Adipocyte (in vitro differentiated cells): ENCODE measurements around the gene TBCCD1.

Experiments
- DNase-seq: peaks from one replicate; pipeline ENCODE4 v3.0.0-alpha.2; 2015; ENCODE audit warnings: low read depth
- H3K27me3 ChIP-seq: replicated peaks from 2 replicates; pipeline ENCODE4 v1.7.0; 2013; ENCODE audit warnings: mild to moderate bottlenecking, low read length, moderate library complexity; ENCODE audit not compliant: control insufficient read depth, insufficient read depth
- H3K36me3 ChIP-seq: 2 replicates; pipeline ENCODE4 v1.7.0; 2013; ENCODE audit warnings: low read length, mild to moderate bottlenecking, moderate library complexity; ENCODE audit not compliant: control insufficient read depth, insufficient read depth, severe bottlenecking
- H3K4me1 ChIP-seq: 2 replicates; pipeline ENCODE4 v1.7.0; 2013; ENCODE audit warnings: mild to moderate bottlenecking, low read length, moderate library complexity; ENCODE audit not compliant: control insufficient read depth, insufficient read depth
- H3K4me3 ChIP-seq: 2 replicates; pipeline ENCODE4 v1.7.0; 2013; ENCODE audit warnings: mild to moderate bottlenecking, low read length, moderate library complexity
- H3K9ac ChIP-seq: 2 replicates; pipeline ENCODE4 v1.7.0; 2013; ENCODE audit warnings: mild to moderate bottlenecking, low read length, moderate library complexity
- H3K9me3 ChIP-seq: 2 replicates; pipeline ENCODE4 v1.7.0; 2013; ENCODE audit warnings: mild to moderate bottlenecking, low read length, moderate library complexity; ENCODE audit not compliant: control insufficient read depth

The TBCCD1 gene

GRCh38 chr3:186525369-186526255 lies 41.5 kb downstream of the TBCCD1 start:
- Histone ChIP-seq H3K9me3 (no peaks in the 10 kb centered on the region), H3K4me1 (peaks cover 11% of the 10 kb centered on the region), H3K4me3 (no peak overlapping the region), H3K27me3 (peaks cover 35% of the 10 kb centered on the region), H3K9ac (no peak overlapping the region), H3K36me3 (no peaks in the 10 kb centered on the region)
- DNase-seq: no peak

GRCh38 chr3:186524616-186525015 lies 42.5 kb downstream of the TBCCD1 start:
- no peak overlapping the region for H3K9ac ChIP-seq
- no peaks in the 10 kb centered on the region for H3K9me3 ChIP-seq
- no peak for DNase-seq
- H3K4me1 ChIP-seq: peaks cover 11% of the 10 kb centered on the region
- no peak overlapping the region for H3K4me3 ChIP-seq
- peaks cover 45% of the 10 kb centered on the region for H3K27me3 ChIP-seq
- no peaks in the 10 kb centered on the region for H3K36me3 ChIP-seq

GRCh38 chr3:186523434-186523833 lies 43.7 kb downstream of the TBCCD1 start:
- no peak overlapping the region for H3K9ac ChIP-seq
- no peak for DNase-seq
- H3K4me3 ChIP-seq: no peak overlapping the region
- H3K27me3 ChIP-seq: peaks cover 57% of the 10 kb centered on the region
- no peaks in the 10 kb centered on the region for H3K9me3 ChIP-seq
- peaks cover 11% of the 10 kb centered on the region for H3K4me1 ChIP-seq
- no peaks in the 10 kb centered on the region for H3K36me3 ChIP-seq

- Histone ChIP-seq H3K4me3 (no peak overlapping the region), H3K27me3 (peaks cover 60% of the 10 kb centered on the region)
These were observed 44.1 kb downstream of the TBCCD1 start for GRCh38 chr3:186523022-186523421.

GRCh38 chr3:186520957-186521842 lies 45.9 kb downstream of the TBCCD1 start:
- peaks cover 71% of the 10 kb centered on the region for H3K27me3 ChIP-seq
- H3K4me3 ChIP-seq: no peak overlapping the region
- no peaks in the 10 kb centered on the region for H3K36me3 ChIP-seq
- H3K4me1 ChIP-seq: peaks cover 9% of the 10 kb centered on the region
- no peak overlapping the region for H3K9ac ChIP-seq
- H3K9me3 ChIP-seq: peaks cover 11% of the 10 kb centered on the region
- DNase-seq: no peak

More at GRCh38 chr3:186523022-186523421, 44.1 kb downstream of the TBCCD1 start:
- no peak overlapping the region for H3K9ac ChIP-seq
- H3K4me1 ChIP-seq: peaks cover 11% of the 10 kb centered on the region
- no peaks in the 10 kb centered on the region for H3K9me3 ChIP-seq
- no peaks in the 10 kb centered on the region for H3K36me3 ChIP-seq
- no peak for DNase-seq

- peaks cover 71% of the 10 kb centered on the region for H3K27me3 ChIP-seq
- H3K4me3 ChIP-seq: no peak overlapping the region
- H3K4me1 ChIP-seq: peaks cover under 1% of the 10 kb centered on the region
- peaks cover 11% of the 10 kb centered on the region for H3K9me3 ChIP-seq
- H3K9ac ChIP-seq: no peak overlapping the region
- H3K36me3 ChIP-seq: no peaks in the 10 kb centered on the region
- no peak for DNase-seq
These were observed 46.7 kb downstream of the TBCCD1 start for GRCh38 chr3:186520431-186520830.

- Histone ChIP-seq H3K36me3 (no peaks in the 10 kb centered on the region), H3K9me3 (peaks cover 11% of the 10 kb centered on the region), H3K4me1 (no peaks in the 10 kb centered on the region), H3K9ac (no peak overlapping the region), H3K4me3 (no peak overlapping the region), H3K27me3 (peaks cover 75% of the 10 kb centered on the region)
- no peak for DNase-seq
These were observed 48.0 kb downstream of the TBCCD1 start for GRCh38 chr3:186519021-186519658.

GRCh38 chr3:186517218-186517617 lies 49.9 kb downstream of the TBCCD1 start:
- Histone ChIP-seq H3K9ac (no peak overlapping the region), H3K4me3 (no peak overlapping the region), H3K9me3 (peaks cover 11% of the 10 kb centered on the region), H3K4me1 (no peaks in the 10 kb centered on the region), H3K36me3 (no peaks in the 10 kb centered on the region), H3K27me3 (peaks cover 82% of the 10 kb centered on the region)
- no peak for DNase-seq

- Histone ChIP-seq H3K4me1 (no peaks in the 10 kb centered on the region), H3K4me3 (no peak overlapping the region), H3K9ac (no peak overlapping the region), H3K27me3 (peaks cover 83% of the 10 kb centered on the region), H3K9me3 (peaks cover 11% of the 10 kb centered on the region), H3K36me3 (no peaks in the 10 kb centered on the region)
- DNase-seq: no peak
These were observed 50.5 kb downstream of the TBCCD1 start for GRCh38 chr3:186516646-186517045.

GRCh38 chr3:186515125-186515524 lies 52.0 kb downstream of the TBCCD1 start:
- H3K27me3 ChIP-seq: peaks cover 76% of the 10 kb centered on the region
- H3K36me3 ChIP-seq: no peaks in the 10 kb centered on the region
- DNase-seq: no peak
- no peaks in the 10 kb centered on the region for H3K4me1 ChIP-seq
- peaks cover 11% of the 10 kb centered on the region for H3K9me3 ChIP-seq
- H3K4me3 ChIP-seq: no peak overlapping the region
- no peak overlapping the region for H3K9ac ChIP-seq
